ENCODE measurements around the gene CREB5.

CREB5 gene

GRCh38 chr7:28623863-28624262 is 211.5 kb downstream of the CREB5 start:
- H3K4me3 ChIP-seq (replicated peaks; ENCODE audit: low read depth, low read length): no peak overlapping the region
- TF ChIP-seq CTCF (IDR thresholded peaks at IDR 0.05; ENCODE audit: low read depth, low read length, missing control alignments): no peak
- DNase-seq (ENCODE audit: extremely low read depth, low read depth): no peak

GRCh38 chr7:28625432-28625831 is 213.1 kb downstream of the CREB5 start:
- TF ChIP-seq CTCF (IDR thresholded peaks at IDR 0.05; ENCODE audit: low read depth, low read length, missing control alignments): no peak
- no peak for DNase-seq (ENCODE audit: extremely low read depth, low read depth)
- no peak overlapping the region for H3K4me3 ChIP-seq (replicated peaks; ENCODE audit: low read depth, low read length)

GRCh38 chr7:28626221-28626620 is 213.9 kb downstream of the CREB5 start:
- H3K4me3 ChIP-seq (replicated peaks; ENCODE audit: low read depth, low read length): no peak overlapping the region
- no peak for DNase-seq (ENCODE audit: extremely low read depth, low read depth)
- TF ChIP-seq CTCF (IDR thresholded peaks at IDR 0.05; ENCODE audit: low read depth, low read length, missing control alignments): no peak

GRCh38 chr7:28626624-28627262 is 214.4 kb downstream of the CREB5 start:
- DNase-seq (ENCODE audit: extremely low read depth, low read depth): no peak

GRCh38 chr7:28627263-28627653 is 214.9 kb downstream of the CREB5 start:
- no peak overlapping the region for H3K4me3 ChIP-seq (replicated peaks; ENCODE audit: low read depth, low read length)
- no peak for TF ChIP-seq CTCF (IDR thresholded peaks at IDR 0.05; ENCODE audit: low read depth, low read length, missing control alignments)
- no peak for DNase-seq (ENCODE audit: extremely low read depth, low read depth)

More at GRCh38 chr7:28626624-28627262, 214.4 kb downstream of the CREB5 start:
- peak; percentile 77 for TF ChIP-seq CTCF (IDR thresholded peaks at IDR 0.05; ENCODE audit: low read depth, low read length, missing control alignments)
- H3K4me3 ChIP-seq (replicated peaks; ENCODE audit: low read depth, low read length): no peak overlapping the region

- H3K4me3 ChIP-seq (replicated peaks; ENCODE audit: low read depth, low read length): no peak overlapping the region
- TF ChIP-seq CTCF (IDR thresholded peaks at IDR 0.05; ENCODE audit: low read depth, low read length, missing control alignments): no peak
- no peak for DNase-seq (ENCODE audit: extremely low read depth, low read depth)
Measured at GRCh38 chr7:28627896-28628295, 215.6 kb downstream of the CREB5 start.

Data from HFF-Myc (cell line).